Activated T-cell treated with anti-CD3 and anti-CD28 coated beads, Interleukin-2, amount 50 U/mL, for 72 hours (primary cell): ENCODE measurements around the gene MED14. TPM values are rescaled to one million over a fixed set of nuclear protein-coding genes. Genes with fewer than 3 reads are reported as not detected.
"Not testable (repeated sequence)": the region's sequence is repeated elsewhere in the genome, so short reads cannot be mapped to it uniquely, and the experiment has no call there.

ENCODE experiments used
- ATAC-seq, 2 donors: fragments of 150-1000 bp; cut with Tn5 transposase; replicated peaks in 1 of 2; 2 replicates each; pipeline ENCODE4 v1.10.0; 2021; ENCODE audit warnings: moderate library complexity in 2 of 2, mild to moderate bottlenecking in 1 of 2
- DNase-seq, 2 donors: peaks; one replicate each; pipeline ENCODE4 v3.0.0; 2021 to 2022; ENCODE audit warnings: mixed read lengths in 1 of 2
- H3K27ac Mint-ChIP-seq: one replicate; pipeline ENCODE4 v1.8.0; 2022; ENCODE audit warnings: mild to moderate bottlenecking, moderate library complexity, mixed read lengths
- H3K27me3 Mint-ChIP-seq: one replicate; pipeline ENCODE4 v1.8.0; 2022; ENCODE audit warnings: low read depth, mixed read lengths
- H3K36me3 Mint-ChIP-seq, 2 donors: one replicate each; pipeline ENCODE4 v1.8.0; 2022; ENCODE audit warnings: mixed read lengths in 2 of 2, mild to moderate bottlenecking in 1 of 2; ENCODE audit not compliant: insufficient read depth in 2 of 2
- H3K4me1 Mint-ChIP-seq: one replicate; pipeline ENCODE4 v1.8.0; 2022; ENCODE audit warnings: low read depth, mixed read lengths
- H3K4me3 Mint-ChIP-seq, 2 donors: one replicate each; pipeline ENCODE4 v1.8.0; 2022; ENCODE audit warnings: mild to moderate bottlenecking in 2 of 2, mixed read lengths in 2 of 2, moderate library complexity in 2 of 2
- H3K9me3 Mint-ChIP-seq, 2 donors: one replicate each; pipeline ENCODE4 v1.8.0; 2022; ENCODE audit warnings: mixed read lengths in 2 of 2
- total RNA-seq, 2 donors: library from RNA; stranded (reverse); gene quantifications; one replicate each; pipeline ENCODE4 v1.2.3, GENCODE V29; 2022

Gene MED14
- total RNA-seq = 10 to 100 TPM; 47.1 to 54.9 TPM

GRCh38 chrX:40735325-40736169 lies at the start of gene MED14:
Gene MED14 (minus strand): TSS chrX:40735542. CDS start chrX:40735412, 130 bp downstream.
- H3K36me3 Mint-ChIP-seq = peaks cover 1 to 2% of the 10 kb centered on the region in 2 donors
- peaks cover 55% of the 10 kb centered on the region for H3K4me1 Mint-ChIP-seq
- H3K27me3 Mint-ChIP-seq = peaks cover 12% of the 10 kb centered on the region
- ATAC-seq (peak; percentile 95), DNase-seq (peak; percentile 90 to 97)
- H3K9me3 Mint-ChIP-seq = no peaks in the 10 kb centered on the region
- H3K4me3 Mint-ChIP-seq = peak within 1 kb of the TSS; percentile 89 to 97
- peak within 1 kb of the TSS; percentile 98 for H3K27ac Mint-ChIP-seq

DNA sequence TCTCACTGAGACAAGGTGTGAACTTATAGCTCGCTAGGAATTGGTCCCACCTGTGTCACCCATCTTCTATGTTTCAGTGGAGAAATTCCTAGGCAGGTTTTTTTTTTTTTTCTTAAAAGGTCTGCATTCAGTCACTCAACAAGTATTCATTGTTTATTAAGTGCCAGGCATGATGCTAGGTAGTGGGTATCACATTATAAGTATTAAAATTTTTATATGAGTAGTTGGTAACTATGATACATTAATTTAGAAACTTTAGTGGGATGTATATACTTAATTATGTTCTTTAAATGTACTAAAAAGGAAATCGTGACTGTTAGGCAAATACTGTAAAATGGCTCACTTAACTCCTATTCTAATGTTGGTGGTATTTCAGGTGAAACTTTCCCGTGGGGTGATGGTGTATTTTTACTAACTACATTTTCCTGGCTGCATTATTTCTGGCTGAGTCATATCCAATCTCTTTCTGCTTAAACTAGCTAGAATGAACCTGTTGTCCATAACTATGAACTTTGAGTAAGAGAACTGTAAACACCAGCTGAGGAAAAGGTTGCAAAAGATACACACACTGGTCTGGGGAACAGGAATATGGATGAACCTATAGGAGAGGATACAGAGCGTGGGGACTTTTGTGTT lies 49.3 kb upstream of the MED14 start:
- Mint-ChIP-seq H3K27me3 (peaks cover 34% of the 10 kb centered on the region), H3K27ac (no peak overlapping the region), H3K36me3 (no peaks in the 10 kb centered on the region), H3K9me3 (no peaks in the 10 kb centered on the region), H3K4me1 (peaks cover 6% of the 10 kb centered on the region), H3K4me3 (no peak overlapping the region)
- ATAC-seq (peak in 1 of 2 donors; percentile 28), DNase-seq (no peak)

DNA sequence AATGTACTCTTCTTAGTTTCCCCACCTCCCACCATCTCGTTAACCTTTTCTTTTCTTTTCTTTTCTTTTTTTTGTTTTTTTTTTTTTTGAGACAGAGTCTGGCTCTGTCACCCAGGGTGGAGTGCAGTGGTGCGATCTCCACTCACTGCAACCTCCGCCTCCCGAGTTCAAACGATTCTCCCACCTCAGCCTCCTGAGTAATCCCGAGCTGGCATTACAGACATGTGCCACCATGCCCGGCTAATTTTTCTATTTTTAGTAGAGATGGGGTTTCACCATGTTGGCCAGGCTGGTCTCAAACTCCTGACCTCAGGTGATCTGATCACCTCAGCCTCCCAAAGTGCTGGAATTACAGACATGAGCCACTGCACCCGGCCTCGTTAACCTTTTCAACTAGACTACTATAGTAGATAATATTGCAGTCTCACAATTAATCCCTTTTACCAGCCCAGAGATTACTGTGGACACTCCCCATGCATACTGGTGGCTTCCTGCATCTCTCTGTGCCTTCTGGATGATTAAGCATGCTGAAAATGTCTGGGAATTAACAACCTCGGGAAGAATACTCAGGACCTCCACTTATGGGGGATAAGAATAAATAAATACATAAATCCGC lies 47.4 kb upstream of the MED14 start:
- H3K9me3 Mint-ChIP-seq, H3K4me1 Mint-ChIP-seq, DNase-seq, H3K27ac Mint-ChIP-seq, H3K36me3 Mint-ChIP-seq, H3K4me3 Mint-ChIP-seq, ATAC-seq: not testable (repeated sequence)
- H3K27me3 Mint-ChIP-seq = peaks cover 47% of the 10 kb centered on the region

GRCh38 chrX:40780951-40781350 lies 45.6 kb upstream of the MED14 start:
- DNase-seq = no peak
- ATAC-seq = no peak
- H3K4me1 Mint-ChIP-seq = peaks cover 6% of the 10 kb centered on the region
- peaks cover 40% of the 10 kb centered on the region for H3K27me3 Mint-ChIP-seq
- no peaks in the 10 kb centered on the region for H3K36me3 Mint-ChIP-seq
- no peak overlapping the region for H3K4me3 Mint-ChIP-seq
- H3K9me3 Mint-ChIP-seq = no peaks in the 10 kb centered on the region
- no peak overlapping the region for H3K27ac Mint-ChIP-seq

GRCh38 chrX:40780082-40780481 lies 44.7 kb upstream of the MED14 start:
- Mint-ChIP-seq H3K9me3 (no peaks in the 10 kb centered on the region), H3K27ac (no peak overlapping the region), H3K27me3 (peaks cover 43% of the 10 kb centered on the region), H3K36me3 (no peaks in the 10 kb centered on the region), H3K4me3 (no peak overlapping the region), H3K4me1 (peaks cover 6% of the 10 kb centered on the region)
- ATAC-seq = no peak
- no peak for DNase-seq

- DNase-seq (no peak), ATAC-seq (no peak)
- Mint-ChIP-seq H3K36me3 (no peaks in the 10 kb centered on the region), H3K4me3 (no peak overlapping the region), H3K4me1 (no peaks in the 10 kb centered on the region), H3K27me3 (peaks cover 52% of the 10 kb centered on the region), H3K9me3 (no peaks in the 10 kb centered on the region), H3K27ac (no peak overlapping the region)
These were observed 43.7 kb upstream of the MED14 start for GRCh38 chrX:40778861-40779575.

GRCh38 chrX:40773809-40774208 lies 38.5 kb upstream of the MED14 start:
- Mint-ChIP-seq H3K9me3 (no peaks in the 10 kb centered on the region), H3K4me1 (no peaks in the 10 kb centered on the region), H3K4me3 (no peak overlapping the region), H3K27me3 (peaks cover 57% of the 10 kb centered on the region), H3K36me3 (no peaks in the 10 kb centered on the region), H3K27ac (no peak overlapping the region)
- no peak for ATAC-seq
- no peak for DNase-seq

- ATAC-seq = no peak
These were observed 37.8 kb upstream of the MED14 start for GRCh38 chrX:40773188-40773587.

DNA sequence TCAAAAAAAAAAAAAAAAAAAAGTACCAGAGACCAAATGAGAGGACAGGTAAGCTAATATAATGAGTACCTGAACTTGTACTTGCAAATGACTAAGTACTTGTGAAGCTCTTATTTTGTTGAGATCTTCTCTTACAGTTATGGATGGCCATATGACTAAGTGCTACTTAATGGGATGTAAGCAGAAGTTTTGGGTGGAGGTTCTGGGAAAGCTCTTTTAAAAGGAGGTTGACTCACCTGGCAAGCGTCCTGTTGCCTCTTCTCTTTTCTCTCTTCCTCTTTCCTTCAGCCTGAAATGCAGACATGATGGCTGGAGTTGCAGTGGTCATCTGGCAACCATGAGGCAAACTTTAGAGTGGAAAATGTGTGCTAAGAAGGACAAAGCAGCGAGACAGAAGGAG lies 36.9 kb upstream of the MED14 start:
- DNase-seq = no peak

More at GRCh38 chrX:40773188-40773587, 37.8 kb upstream of the MED14 start:
- no peaks in the 10 kb centered on the region for H3K36me3 Mint-ChIP-seq
- no peak overlapping the region for H3K27ac Mint-ChIP-seq
- H3K27me3 Mint-ChIP-seq = peaks cover 50% of the 10 kb centered on the region
- H3K9me3 Mint-ChIP-seq = no peaks in the 10 kb centered on the region
- H3K4me1 Mint-ChIP-seq = no peaks in the 10 kb centered on the region
- H3K4me3 Mint-ChIP-seq = no peak overlapping the region
- DNase-seq = no peak

DNA sequence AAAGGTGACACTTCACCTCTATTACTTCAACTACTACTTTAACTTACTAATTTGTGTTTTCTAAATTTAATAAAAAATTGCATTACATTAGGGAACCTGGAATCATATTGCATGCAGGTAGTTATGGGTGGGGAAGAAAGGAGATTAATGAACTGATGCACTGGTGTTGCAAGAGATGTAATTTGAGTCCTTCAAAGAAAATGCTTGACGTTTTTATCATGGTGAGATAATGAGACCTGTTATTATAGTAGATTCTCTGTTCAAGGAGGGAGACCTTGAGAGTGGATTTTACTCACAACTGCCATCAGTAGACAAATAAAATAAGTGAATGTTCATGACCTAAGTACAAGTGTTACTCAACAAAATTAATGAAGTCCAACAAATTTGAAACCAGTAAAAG lies 26.4 kb upstream of the MED14 start:
- no peak overlapping the region for H3K4me3 Mint-ChIP-seq
- peaks cover 1 to 6% of the 10 kb centered on the region in 2 donors for H3K9me3 Mint-ChIP-seq
- DNase-seq (no peak), ATAC-seq (no peak)
- H3K27ac Mint-ChIP-seq = no peak overlapping the region
- H3K4me1 Mint-ChIP-seq = no peaks in the 10 kb centered on the region
- peaks cover 0 to 2% of the 10 kb centered on the region in 2 donors for H3K36me3 Mint-ChIP-seq
- peaks cover 56% of the 10 kb centered on the region for H3K27me3 Mint-ChIP-seq

More for the DNA sequence above, 36.9 kb upstream of the MED14 start:
- Mint-ChIP-seq H3K36me3 (no peaks in the 10 kb centered on the region), H3K27ac (no peak overlapping the region), H3K4me3 (no peak overlapping the region), H3K9me3 (no peaks in the 10 kb centered on the region), H3K27me3 (peaks cover 46% of the 10 kb centered on the region), H3K4me1 (no peaks in the 10 kb centered on the region)
- no peak for ATAC-seq

- H3K27ac Mint-ChIP-seq = no peak overlapping the region
- no peak for ATAC-seq
These were observed 24.0 kb upstream of the MED14 start for GRCh38 chrX:40759374-40759773.

DNA sequence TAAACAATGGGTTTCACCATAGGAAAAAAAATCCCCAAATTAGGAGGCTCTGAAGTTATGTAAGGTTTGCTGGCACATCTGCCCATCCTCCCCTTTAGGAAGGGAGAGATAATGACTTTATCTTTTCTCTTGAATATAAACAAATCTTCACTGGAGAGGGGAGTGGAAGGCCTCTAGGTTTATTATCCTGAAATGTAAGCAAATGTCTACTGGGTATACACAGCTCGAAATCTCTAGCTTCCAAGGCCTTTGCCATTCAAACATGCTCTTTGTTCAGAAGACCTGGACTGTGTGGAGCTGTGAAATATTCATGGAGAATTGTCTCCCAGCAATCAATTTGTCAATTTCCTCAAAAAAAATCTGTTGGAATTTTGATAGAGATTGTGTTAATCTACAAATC lies 21.7 kb upstream of the MED14 start:
- Mint-ChIP-seq H3K4me3 (no peak overlapping the region), H3K4me1 (no peaks in the 10 kb centered on the region), H3K27ac (no peak overlapping the region), H3K36me3 (peaks cover 0 to 4% of the 10 kb centered on the region in 2 donors), H3K9me3 (peaks cover 1 to 3% of the 10 kb centered on the region in 2 donors), H3K27me3 (peaks cover 37% of the 10 kb centered on the region)
- ATAC-seq (no peak), DNase-seq (no peak)

More at GRCh38 chrX:40759374-40759773, 24.0 kb upstream of the MED14 start:
- H3K4me1 Mint-ChIP-seq = no peaks in the 10 kb centered on the region
- H3K36me3 Mint-ChIP-seq = no peaks in the 10 kb centered on the region
- H3K9me3 Mint-ChIP-seq = peaks cover 0 to 1% of the 10 kb centered on the region in 2 donors
- DNase-seq = no peak
- no peak overlapping the region for H3K4me3 Mint-ChIP-seq
- H3K27me3 Mint-ChIP-seq = peaks cover 33% of the 10 kb centered on the region
